Uterus (tissue), 4 donors: ENCODE measurements around the gene MYH3. TPM values are rescaled to one million over a fixed set of nuclear protein-coding genes. Genes with fewer than 3 reads are reported as not detected.

Source experiments
- DNase-seq, 2 donors: peaks; one replicate each; pipeline ENCODE4 v3.0.0-alpha.2; 2019 to 2020
- H3K27ac ChIP-seq, 2 donors: fragments of 200-600 bp; sonication (generic); 1 replicate in 1 of 2; 2 replicates in 1 of 2; pipeline ENCODE4 v1.5.1; 2016 to 2018
- H3K27me3 ChIP-seq, 2 donors: fragments of 200-600 bp; sonication (generic); one replicate each; pipeline ENCODE4 v1.5.1; 2018 to 2019; ENCODE audit warnings: control low read depth in 1 of 2
- H3K36me3 ChIP-seq, 2 donors: fragments of 200-600 bp; sonication (generic); one replicate each; pipeline ENCODE4 v1.5.1; 2019; ENCODE audit warnings: control low read depth in 1 of 2
- H3K4me1 ChIP-seq, 2 donors: fragments of 200-600 bp; sonication (generic); one replicate each; pipeline ENCODE4 v1.5.1; 2018 to 2019; ENCODE audit warnings: control low read depth in 1 of 2
- H3K4me3 ChIP-seq, 2 donors: fragments of 200-600 bp; sonication (generic); 1 replicate in 1 of 2; 2 replicates in 1 of 2; pipeline ENCODE4 v1.5.1; 2018 to 2019; ENCODE audit warnings: mild to moderate bottlenecking in 1 of 2
- H3K9me3 ChIP-seq, 2 donors: fragments of 200-600 bp; sonication (generic); one replicate each; pipeline ENCODE4 v1.5.1; 2019; ENCODE audit warnings: control low read depth in 1 of 2
- CTCF ChIP-seq, 4 experiments: fragments of 200-600 bp in 2 of 4; fragments of 450-650 bp in 2 of 4; sonication (generic) in 2 of 4; IDR thresholded peaks; one replicate each; pipeline ENCODE4 v1.5.1; 2016 to 2019; ENCODE audit warnings: antibody characterized with exemption in 4 of 4, mild to moderate bottlenecking in 2 of 4, moderate library complexity in 1 of 4
- POLR2A ChIP-seq, 2 donors: fragments of 450-650 bp; IDR thresholded peaks; one replicate each; pipeline ENCODE4 v1.6.1; 2016; ENCODE audit warnings: antibody characterized with exemption in 2 of 2, mild to moderate bottlenecking in 1 of 2, moderate library complexity in 1 of 2
- intact Hi-C: fragments of 100-400 bp; cut with DNase I; formaldehyde crosslinking; loops from one replicate; pipeline ENCODE4 v1.15.1; 2023; ENCODE audit warnings: low total_unique reads
- total RNA-seq, 4 donors: library from RNA; depleted of rRNA in 3 of 4; stranded (reverse); fragments of >200 nt in 3 of 4; gene quantifications; one replicate each; pipeline versions ENCODE4 v1.1.0 to v1.2.4, GENCODE V29; 2014 to 2023
- donor health status: DM: yes; HTN: yes; CAD: no.

Gene MYH3
- total RNA-seq, 4 donors from 2014 or later: under 0.01 to 11.9 (median 3.1) TPM

GRCh38 chr17:10612957-10613744 is 44.0 kb downstream of the MYH3 start:
- Histone ChIP-seq H3K27ac (peak overlapping the region in 1 of 2 donors; percentile 8), H3K36me3 (no peaks in the 10 kb centered on the region), H3K4me3 (no peak overlapping the region), H3K27me3 (no peaks in the 10 kb centered on the region), H3K9me3 (no peaks in the 10 kb centered on the region), H3K4me1 (no peaks in the 10 kb centered on the region)
- intact Hi-C loops: no loop called here
- TF ChIP-seq CTCF (IDR thresholded peaks at IDR 0.05) (no peak), POLR2A (IDR thresholded peaks at IDR 0.05) (no peak)
- no peak for DNase-seq

GRCh38 chr17:10610884-10611283 is 46.2 kb downstream of the MYH3 start:
- DNase-seq: no peak
- Histone ChIP-seq H3K27ac (no peak overlapping the region), H3K27me3 (no peaks in the 10 kb centered on the region), H3K4me3 (no peak overlapping the region), H3K9me3 (no peaks in the 10 kb centered on the region), H3K36me3 (no peaks in the 10 kb centered on the region), H3K4me1 (no peaks in the 10 kb centered on the region)
- TF ChIP-seq POLR2A (IDR thresholded peaks at IDR 0.05) (no peak), CTCF (IDR thresholded peaks at IDR 0.05) (no peak)
- intact Hi-C loops: no loop called here

GRCh38 chr17:10608244-10608643 is 48.9 kb downstream of the MYH3 start:
- no peak for DNase-seq
- Histone ChIP-seq H3K9me3 (no peaks in the 10 kb centered on the region), H3K36me3 (no peaks in the 10 kb centered on the region), H3K27ac (no peak overlapping the region), H3K4me1 (no peaks in the 10 kb centered on the region), H3K4me3 (no peak overlapping the region), H3K27me3 (no peaks in the 10 kb centered on the region)
- intact Hi-C loops: no loop called here
- TF ChIP-seq POLR2A (IDR thresholded peaks at IDR 0.05) (no peak), CTCF (IDR thresholded peaks at IDR 0.05) (no peak)

GRCh38 chr17:10606110-10606509 is 51.0 kb downstream of the MYH3 start:
- Histone ChIP-seq H3K27me3 (no peaks in the 10 kb centered on the region), H3K4me1 (no peaks in the 10 kb centered on the region), H3K9me3 (no peaks in the 10 kb centered on the region), H3K36me3 (no peaks in the 10 kb centered on the region), H3K4me3 (no peak overlapping the region), H3K27ac (no peak overlapping the region)
- no peak for TF ChIP-seq CTCF (IDR thresholded peaks at IDR 0.05)
- no peak for TF ChIP-seq POLR2A (IDR thresholded peaks at IDR 0.05)
- intact Hi-C loops: no loop called here
- no peak for DNase-seq

- no peaks in the 10 kb centered on the region for H3K36me3 ChIP-seq
- intact Hi-C loops: no loop called here
- H3K4me3 ChIP-seq: no peak overlapping the region
- H3K27me3 ChIP-seq: no peaks in the 10 kb centered on the region
- DNase-seq: no peak
- H3K9me3 ChIP-seq: no peaks in the 10 kb centered on the region
- H3K27ac ChIP-seq: no peak overlapping the region
- H3K4me1 ChIP-seq: no peaks in the 10 kb centered on the region
- TF ChIP-seq CTCF (IDR thresholded peaks at IDR 0.05) (no peak), POLR2A (IDR thresholded peaks at IDR 0.05) (no peak)
These were observed 51.8 kb downstream of the MYH3 start for GRCh38 chr17:10605221-10605783.
